Sigmoid colon (tissue), 4 donors: ENCODE results near the gene TIMM17B.

Experiments used
- CTCF ChIP-seq, 4 experiments: fragments of 450-650 bp in 3 of 4; fragments of 200-600 bp in 1 of 4; IDR thresholded peaks; one replicate each; pipeline ENCODE4 v1.5.1; 2016 to 2019; ENCODE audit warnings: antibody characterized with exemption in 4 of 4, mild to moderate bottlenecking in 3 of 4, moderate library complexity in 2 of 4
- EP300 ChIP-seq, 4 donors: sonication (generic); formaldehyde crosslinking; IDR thresholded peaks; one replicate each; pipeline ENCODE4 v1.6.1; 2017; ENCODE audit warnings: antibody characterized with exemption in 4 of 4
- POLR2A ChIP-seq, 2 donors: fragments of 450-650 bp; IDR thresholded peaks; one replicate each; pipeline ENCODE4 v1.6.1; 2016; ENCODE audit warnings: antibody characterized with exemption in 2 of 2, mild to moderate bottlenecking in 2 of 2, moderate library complexity in 2 of 2
- POLR2AphosphoS5 ChIP-seq, 4 donors: sonication (generic); formaldehyde crosslinking; IDR thresholded peaks; one replicate each; pipeline ENCODE4 v1.6.1; 2017; ENCODE audit warnings: antibody characterized with exemption in 4 of 4

GRCh38 chrX:48918301-48918642 is 20.7 kb upstream of the TIMM17B start:
- TF ChIP-seq CTCF (IDR thresholded peaks at IDR 0.05) (no peak), POLR2AphosphoS5 (IDR thresholded peaks at IDR 0.05) (no peak), EP300 (IDR thresholded peaks at IDR 0.05) (no peak), POLR2A (IDR thresholded peaks at IDR 0.05) (no peak)
